Measurements from ENCODE around the gene TBX6.

DNA sequence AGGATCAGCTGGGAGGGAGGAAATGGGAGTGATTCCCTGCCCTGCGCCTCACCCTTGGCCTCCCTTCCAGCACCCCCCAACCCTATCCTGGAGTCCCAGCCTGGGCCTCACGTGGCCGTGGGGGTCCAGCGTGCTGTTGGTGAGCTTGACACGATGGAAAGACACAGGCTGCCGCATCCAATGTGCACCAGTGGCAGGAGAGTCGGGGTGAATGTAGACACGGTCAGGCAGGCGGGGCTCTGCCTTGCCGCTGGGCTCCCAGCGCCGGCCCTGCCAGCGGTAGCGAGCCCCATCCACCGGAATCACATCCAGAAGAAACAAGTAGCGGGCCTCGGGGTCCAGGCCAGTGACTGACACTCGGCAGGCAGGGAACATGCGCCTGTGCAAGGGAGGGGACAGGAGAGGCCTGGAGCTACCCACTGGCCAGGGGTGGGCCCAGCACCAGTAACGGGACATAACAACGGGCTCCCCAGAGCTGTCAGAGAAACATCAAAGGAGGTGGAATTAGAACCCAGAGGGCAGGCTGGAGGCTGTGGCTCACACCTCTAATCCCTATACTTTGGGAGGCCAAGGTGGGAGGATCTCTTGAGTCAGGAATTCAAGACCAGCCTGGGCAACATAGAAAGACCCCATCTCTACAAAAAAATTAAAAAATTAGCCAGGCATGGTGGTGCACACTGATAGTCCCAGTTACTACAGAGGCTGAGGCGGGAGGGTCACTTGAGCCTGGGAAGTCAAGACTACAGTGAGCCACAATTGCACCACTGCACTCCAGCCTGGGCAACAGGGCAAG is 2.7 kb downstream of the TBX6 start:
- TF ChIP-seq, protein P1, sequence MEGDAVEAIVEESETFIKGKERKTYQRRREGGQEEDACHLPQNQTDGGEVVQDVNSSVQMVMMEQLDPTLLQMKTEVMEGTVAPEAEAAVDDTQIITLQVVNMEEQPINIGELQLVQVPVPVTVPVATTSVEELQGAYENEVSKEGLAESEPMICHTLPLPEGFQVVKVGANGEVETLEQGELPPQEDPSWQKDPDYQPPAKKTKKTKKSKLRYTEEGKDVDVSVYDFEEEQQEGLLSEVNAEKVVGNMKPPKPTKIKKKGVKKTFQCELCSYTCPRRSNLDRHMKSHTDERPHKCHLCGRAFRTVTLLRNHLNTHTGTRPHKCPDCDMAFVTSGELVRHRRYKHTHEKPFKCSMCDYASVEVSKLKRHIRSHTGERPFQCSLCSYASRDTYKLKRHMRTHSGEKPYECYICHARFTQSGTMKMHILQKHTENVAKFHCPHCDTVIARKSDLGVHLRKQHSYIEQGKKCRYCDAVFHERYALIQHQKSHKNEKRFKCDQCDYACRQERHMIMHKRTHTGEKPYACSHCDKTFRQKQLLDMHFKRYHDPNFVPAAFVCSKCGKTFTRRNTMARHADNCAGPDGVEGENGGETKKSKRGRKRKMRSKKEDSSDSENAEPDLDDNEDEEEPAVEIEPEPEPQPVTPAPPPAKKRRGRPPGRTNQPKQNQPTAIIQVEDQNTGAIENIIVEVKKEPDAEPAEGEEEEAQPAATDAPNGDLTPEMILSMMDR (IDR thresholded peaks at IDR 0.05) = no peak
- TF ChIP-seq POLR2A (IDR thresholded peaks at IDR 0.05) (no peak), EP300 (IDR thresholded peaks at IDR 0.05) (no peak), POLR2AphosphoS5 (IDR thresholded peaks at IDR 0.05) (no peak)

Data from sigmoid colon (tissue), 4 donors.